GM23338 (cell line): Measurements from ENCODE around the gene TRPM3. TPM values are rescaled to one million over a fixed set of nuclear protein-coding genes. Genes with fewer than 3 reads are reported as not detected.

Experiments
- ATAC-seq: fragments of 200-7000 bp; cut with Tn5 transposase; 3 replicates; pipeline ENCODE4 v1.9.1; 2020
- DNase-seq: peaks from one replicate; pipeline ENCODE4 v3.0.0-alpha.2; 2015; ENCODE audit warnings: low spot score
- H2AFZ ChIP-seq: fragments of 200-600 bp; sonication (generic); 2 replicates; pipeline ENCODE4 v1.8.0; 2016; ENCODE audit warnings: antibody characterized with exemption, mild to moderate bottlenecking, moderate library complexity
- H3F3A ChIP-seq: fragments of 200-600 bp; sonication (generic); replicated peaks from 2 replicates; pipeline ENCODE4 v1.8.0; 2017; ENCODE audit warnings: antibody characterized with exemption, mixed run types, low read depth
- H3K27ac ChIP-seq: fragments of 200-600 bp; sonication (generic); 2 replicates; pipeline ENCODE4 v1.6.1; 2016; ENCODE audit warnings: low read depth
- H3K27me3 ChIP-seq: fragments of 200-600 bp; sonication (generic); 2 replicates; pipeline ENCODE4 v1.8.0; 2016; ENCODE audit warnings: mild to moderate bottlenecking, mixed run types, moderate library complexity; ENCODE audit not compliant: insufficient read depth
- H3K36me3 ChIP-seq: fragments of 200-600 bp; sonication (generic); 2 replicates; pipeline ENCODE4 v1.8.0; 2016; ENCODE audit warnings: mild to moderate bottlenecking; ENCODE audit not compliant: insufficient read depth
- H3K4me1 ChIP-seq: fragments of 200-600 bp; sonication (generic); 2 replicates; pipeline ENCODE4 v1.8.0; 2016; ENCODE audit warnings: mild to moderate bottlenecking, moderate library complexity; ENCODE audit not compliant: insufficient read depth
- H3K4me2 ChIP-seq: fragments of 200-600 bp; sonication (generic); 2 replicates; pipeline ENCODE4 v1.7.1; 2017; ENCODE audit warnings: mixed run types
- H3K4me3 ChIP-seq: fragments of 200-600 bp; sonication (generic); 2 replicates; pipeline ENCODE4 v1.6.1; 2016; ENCODE audit warnings: mixed run types
- H3K79me2 ChIP-seq: fragments of 200-600 bp; sonication (generic); replicated peaks from 2 replicates; pipeline ENCODE4 v1.8.0; 2017; ENCODE audit warnings: mild to moderate bottlenecking; ENCODE audit not compliant: insufficient read depth
- H3K9me2 ChIP-seq: fragments of 200-600 bp; sonication (generic); 2 replicates; pipeline ENCODE4 v1.8.0; 2017; ENCODE audit not compliant: insufficient read depth
- H4K20me1 ChIP-seq: fragments of 200-600 bp; sonication (generic); replicated peaks from 2 replicates; pipeline ENCODE4 v1.8.0; 2017; ENCODE audit warnings: mild to moderate bottlenecking; ENCODE audit not compliant: insufficient read depth
- H3K27ac Mint-ChIP-seq: 2 replicates; pipeline ENCODE4 v1.8.0; 2020; ENCODE audit warnings: inconsistent platforms, mild to moderate bottlenecking, moderate library complexity, mixed read lengths
- H3K27me3 Mint-ChIP-seq: 3 replicates; pipeline ENCODE4 v1.8.0; 2022; ENCODE audit warnings: low read depth, mild to moderate bottlenecking, moderate library complexity, mixed read lengths, inconsistent platforms; ENCODE audit not compliant: insufficient read depth, poor library complexity
- H3K36me3 Mint-ChIP-seq: 3 replicates; pipeline ENCODE4 v1.8.0; 2021; ENCODE audit warnings: low read depth, mild to moderate bottlenecking, inconsistent platforms, moderate library complexity, mixed read lengths
- H3K4me1 Mint-ChIP-seq: 3 replicates; pipeline ENCODE4 v1.8.0; 2020; ENCODE audit warnings: mild to moderate bottlenecking, inconsistent platforms, mixed read lengths
- H3K4me3 Mint-ChIP-seq: 3 replicates; pipeline ENCODE4 v1.8.0; 2021; ENCODE audit warnings: moderate library complexity, mild to moderate bottlenecking, inconsistent platforms, mixed read lengths
- H3K9me3 Mint-ChIP-seq: 3 replicates; pipeline ENCODE4 v1.8.0; 2020; ENCODE audit warnings: moderate library complexity, mild to moderate bottlenecking, inconsistent platforms, mixed read lengths
- CREB1 ChIP-seq: fragments of 250-450 bp; sonication (Bioruptor Pico); IDR thresholded peaks from 2 replicates; pipeline ENCODE4 v1.5.0; 2020; ENCODE audit warnings: low read depth, mild to moderate bottlenecking, moderate library complexity
- CTCF ChIP-seq, 2 experiments: fragments of 200-600 bp in 1 of 2; sonication (generic) in 1 of 2; conservative IDR thresholded peaks; 2 replicates each; pipeline versions ENCODE4 v1.5.1 to v1.6.1; 2016 to 2017; ENCODE audit warnings: antibody characterized with exemption in 2 of 2, low read depth in 2 of 2, mild to moderate bottlenecking in 2 of 2, moderate library complexity in 1 of 2
- EZH2 ChIP-seq: fragments of 200-600 bp; sonication (generic); IDR thresholded peaks from one replicate; pipeline ENCODE4 v1.8.0; 2017; ENCODE audit warnings: antibody characterized with exemption, mild to moderate bottlenecking, low read depth; ENCODE audit not compliant: unreplicated experiment
- EZH2phosphoT487 ChIP-seq: fragments of 200-600 bp; sonication (generic); IDR thresholded peaks from one replicate; pipeline ENCODE4 v1.8.1; 2018; ENCODE audit warnings: antibody characterized with exemption; ENCODE audit not compliant: unreplicated experiment
- NANOG ChIP-seq: IDR thresholded peaks from 2 replicates; pipeline ENCODE4 v1.6.1; 2016; ENCODE audit warnings: antibody characterized with exemption, borderline replicate concordance
- POLR2AphosphoS5 ChIP-seq: IDR thresholded peaks from 2 replicates; pipeline ENCODE4 v1.6.1; 2016; ENCODE audit warnings: antibody characterized with exemption, low read depth
- ZNF114 ChIP-seq: fragments of 250-450 bp; sonication (Bioruptor Pico); IDR thresholded peaks from 2 replicates; pipeline ENCODE4 v1.5.0; 2020; ENCODE audit warnings: mild to moderate bottlenecking, moderate library complexity
- ZNF331 ChIP-seq: fragments of 250-450 bp; sonication (Bioruptor Pico); IDR thresholded peaks from 2 replicates; pipeline ENCODE4 v1.5.0; 2020; ENCODE audit warnings: low read depth, mild to moderate bottlenecking, moderate library complexity
- ZNF462 ChIP-seq: fragments of 250-450 bp; sonication (Bioruptor Pico); IDR thresholded peaks from 2 replicates; pipeline ENCODE4 v1.5.0; 2020; ENCODE audit warnings: mild to moderate bottlenecking, moderate library complexity
- polyA plus RNA-seq: library from polyadenylated mRNA; unstranded; fragments of >200 nt; fragmentation: Nextera tagmentation; extraction: Ambion mirVana; gene quantifications from 2 replicates; pipeline ENCODE4 v1.2.1, GENCODE V29; 2016
- total RNA-seq: library from RNA; depleted of rRNA; stranded (reverse); fragments of >200 nt; shearing (Covaris generic); gene quantifications from 2 replicates; pipeline ENCODE4 v1.2.3, GENCODE V29; 2014

Gene TRPM3
- total and polyA plus RNA-seq, 2 experiments from 2014 or later = 2.8 to 8.2 TPM

DNA sequence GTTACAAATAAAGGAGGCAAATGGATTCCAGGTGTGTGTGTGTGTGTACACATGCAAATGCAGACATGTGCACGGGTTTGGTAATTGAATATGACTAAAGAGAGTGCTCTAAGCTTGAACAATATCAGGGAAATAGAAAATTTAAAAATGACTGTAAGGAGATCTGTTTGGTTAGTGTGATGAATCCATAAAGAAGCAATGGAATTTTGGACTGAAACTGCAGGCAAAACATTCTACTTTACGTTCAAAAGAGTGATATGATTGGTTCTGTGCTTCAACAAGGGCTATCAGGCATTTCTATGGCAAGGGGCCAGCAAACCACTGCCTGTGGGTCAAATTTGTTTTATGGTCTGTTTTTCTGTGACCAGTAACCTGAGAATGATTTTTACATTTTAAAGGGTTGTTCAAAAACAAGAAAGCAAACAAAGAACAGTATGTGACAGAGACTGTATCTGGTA is 374.1 kb downstream of the TRPM3 start (continued):
- TF ChIP-seq CTCF (conservative IDR thresholded peaks at IDR 0.05; ENCODE audit: low read depth in 2 of 2) (no peak), EZH2 (no peak), CREB1 (CRISPR knock-in tag) (no peak), ZNF114 (CRISPR knock-in tag) (no peak), NANOG (no peak), ZNF462 (no peak)

GRCh38 chr9:70746760-70747159 is 374.7 kb downstream of the TRPM3 start:
- Histone ChIP-seq H3K4me1 (no peaks in the 10 kb centered on the region), H3K27ac (no peak overlapping the region), H3K79me2 (no peaks in the 10 kb centered on the region), H3F3A (no peaks in the 10 kb centered on the region), H2AFZ (no peak overlapping the region), H3K9me2 (no peaks in the 10 kb centered on the region), H3K4me2 (no peak overlapping the region), H3K4me3 (no peak overlapping the region), H3K27me3 (no peaks in the 10 kb centered on the region), H3K36me3 (no peaks in the 10 kb centered on the region), H4K20me1 (no peaks in the 10 kb centered on the region)
- ATAC-seq (no peak), DNase-seq (no peak)
- no peaks in the 10 kb centered on the region for H3K4me1 Mint-ChIP-seq
- H3K36me3 Mint-ChIP-seq = no peaks in the 10 kb centered on the region
- H3K4me3 Mint-ChIP-seq = no peak overlapping the region
- no peak overlapping the region for H3K27ac Mint-ChIP-seq
- TF ChIP-seq EZH2phosphoT487 = no peak
- TF ChIP-seq ZNF331 (CRISPR knock-in tag) = no peak
- TF ChIP-seq POLR2AphosphoS5 = no peak
- no peaks in the 10 kb centered on the region for H3K9me3 Mint-ChIP-seq
- H3K27me3 Mint-ChIP-seq = no peaks in the 10 kb centered on the region
